K562 (cell line): ENCODE results near the gene DIS3L2. TPM values are rescaled to one million over a fixed set of nuclear protein-coding genes. Genes with fewer than 3 reads are reported as not detected.
"Not testable (repeated sequence)": the region's sequence is repeated elsewhere in the genome, so short reads cannot be mapped to it uniquely, and the experiment has no call there.

Experiments
- ATAC-seq: fragments of 200-7000 bp; cut with Tn5 transposase; 3 replicates; pipeline ENCODE4 v1.9.1; 2020; ENCODE audit warnings: moderate library complexity
- BruUV-seq: library from RNA; stranded (reverse); fragments of 400-500 nt; replicated peaks from 2 replicates; lab custom pipeline; 2021; lab: Mats Ljungman, UMichigan
- CTCF ChIA-PET: fragments of 300-600 bp; formaldehyde crosslinking; extraction: SDS; loops from one replicate; lab custom pipeline; 2021; ENCODE audit warnings: low intra/inter-chr PET ratio; lab: Yijun Ruan, JAX
- POLR2A ChIA-PET: fragments of 300-600, 350-650 bp; sonication (Branson Sonifier 250); formaldehyde crosslinking; extraction: SDS; loops from one replicate; lab custom pipeline; 2021; ENCODE audit warnings: antibody characterized with exemption, inconsistent platforms; lab: Yijun Ruan, JAX
- DNase-seq, 4 experiments: peaks; one replicate each; pipeline versions ENCODE4 v3.0.0 to v3.0.0-alpha.2; 2011 to 2018; ENCODE audit warnings: low spot score in 3 of 4, mixed read lengths in 3 of 4; ENCODE audit errors: extremely low read depth in 1 of 4
- FAIRE-seq: peaks from 2 replicates; lab custom pipeline; 2011; peaks lifted over from hg19 to GRCh38; lab: Jason Lieb, UNC
- H2AFZ ChIP-seq: 2 replicates; pipeline ENCODE4 v1.6.0; 2011; ENCODE audit warnings: low read depth, low read length, control low read depth, inconsistent platforms
- H3K27ac ChIP-seq: fragments of 200-600 bp; 3 replicates; pipeline ENCODE4 v1.8.0; 2011; ENCODE audit warnings: low read depth, mild to moderate bottlenecking, control low read depth, inconsistent platforms, low read length, moderate library complexity, mixed read lengths; ENCODE audit errors: extremely low read depth
- H3K27me3 ChIP-seq, 2 experiments: fragments of 300-600 bp in 1 of 2; 2 replicates in 1 of 2; 3 replicates in 1 of 2; pipeline versions ENCODE4 v1.6.0 to v1.8.0; 2011; ENCODE audit warnings: inconsistent platforms in 2 of 2, low read length in 2 of 2, mild to moderate bottlenecking in 1 of 2, mixed read lengths in 1 of 2, moderate library complexity in 1 of 2; ENCODE audit not compliant: control insufficient read depth in 2 of 2, insufficient read depth in 2 of 2
- H3K36me3 ChIP-seq: fragments of 300-600 bp; 3 replicates; pipeline ENCODE4 v1.8.0; 2011; ENCODE audit warnings: mild to moderate bottlenecking, low read length, inconsistent platforms; ENCODE audit not compliant: control insufficient read depth, insufficient read depth
- H3K4me1 ChIP-seq, 2 experiments: fragments of 200-600 bp in 1 of 2; replicated peaks in 1 of 2; 2 replicates in 1 of 2; 3 replicates in 1 of 2; pipeline versions ENCODE4 v1.5.1 to v1.8.0; 2011; ENCODE audit warnings: inconsistent platforms in 2 of 2, low read length in 2 of 2, mild to moderate bottlenecking in 1 of 2, mixed read lengths in 1 of 2, moderate library complexity in 1 of 2; ENCODE audit not compliant: control insufficient read depth in 2 of 2, insufficient read depth in 2 of 2
- H3K4me2 ChIP-seq: 2 replicates; pipeline ENCODE4 v1.6.1; 2011; ENCODE audit warnings: low read length, control low read depth, inconsistent platforms, mixed read lengths; ENCODE audit not compliant: insufficient read depth
- H3K4me3 ChIP-seq: fragments of 200-600 bp; sonication (generic), shearing (Covaris generic); 2 replicates; pipeline ENCODE4 v1.5.1; 2016; ENCODE audit warnings: control low read depth, inconsistent platforms
- H3K79me2 ChIP-seq: fragments of 200-600 bp; 3 replicates; pipeline ENCODE4 v1.8.0; 2011; ENCODE audit warnings: low read length, inconsistent platforms; ENCODE audit not compliant: control insufficient read depth, insufficient read depth
- H3K9ac ChIP-seq, 2 experiments: 2 replicates each; pipeline versions ENCODE4 v1.6.0 to v1.6.1; 2011; ENCODE audit warnings: low read depth in 2 of 2, low read length in 2 of 2, control low read depth in 1 of 2, inconsistent platforms in 1 of 2, mild to moderate bottlenecking in 1 of 2, mixed read lengths in 1 of 2; ENCODE audit not compliant: insufficient read depth in 1 of 2
- H3K9me1 ChIP-seq: one replicate; pipeline ENCODE4 v1.6.0; 2011; ENCODE audit warnings: inconsistent platforms, mild to moderate bottlenecking, low read length, moderate library complexity; ENCODE audit not compliant: control insufficient read depth, insufficient read depth
- H3K9me3 ChIP-seq: replicated peaks from 2 replicates; pipeline ENCODE4 v1.5.1; 2011; ENCODE audit warnings: low read depth, low read length, inconsistent platforms; ENCODE audit not compliant: control insufficient read depth, insufficient read depth
- H4K20me1 ChIP-seq: replicated peaks from 2 replicates; pipeline ENCODE4 v1.6.1; 2011; ENCODE audit warnings: low read length, inconsistent platforms, mixed read lengths; ENCODE audit not compliant: control insufficient read depth, insufficient read depth
- FUS ChIP-seq: fragments of 200-400 bp; formaldehyde crosslinking; optimal IDR thresholded peaks from 2 replicates; pipeline ENCODE3; 2017; ENCODE audit warnings: low read depth, low read length
- WGBS: fragments of 100-300 bp; shearing (Covaris generic); methylation state at CpG from one replicate; pipeline ENCODE4 v1.1.6; 2016; ENCODE audit warnings: low coverage, mixed read lengths; ENCODE audit not compliant: insufficient coverage; ENCODE audit errors: missing lambda C conversion rate; 5-methylcytosine and 5-hydroxymethylcytosine counted together
- in situ Hi-C: fragments of 300-500 bp; cut with MboI; formaldehyde crosslinking; loops from 4 replicates; pipeline ENCODE4 v1.15.0; 2018; ENCODE audit warnings: inconsistent platforms, mixed read lengths
- intact Hi-C: fragments of 100-400 bp; cut with micrococcal nuclease; formaldehyde crosslinking; loops from 2 replicates; pipeline ENCODE4 v1.14.2; 2022
- polyA plus RNA-seq, 8 experiments: library from polyadenylated mRNA; depleted of rRNA in 4 of 8; stranded (reverse) in 5 of 8; unstranded in 3 of 8; fragments of >200 nt; fragmentation: Nextera tagmentation in 2 of 8; fragmentation: Illumina TruSeq in 1 of 8; extraction: Ambion mirVana in 2 of 8; extraction: Trizol in 1 of 8; gene quantifications; 2 replicates each; pipeline versions ENCODE4 v1.2.1 to v1.2.3, GENCODE V29; 2011 to 2014; ENCODE audit warnings: inconsistent platforms in 1 of 8, missing spikeins in 1 of 8
- total RNA-seq, 7 experiments: library from RNA; depleted of rRNA in 6 of 7; stranded (reverse); fragments of >200 nt in 6 of 7; fragmentation: Illumina TruSeq in 2 of 7; extraction: Trizol in 2 of 7; gene quantifications; 2 replicates each; pipeline versions ENCODE4 v1.2.1 to v1.2.3, GENCODE V29; 2011 to 2021; ENCODE audit warnings: low replicate concordance in 1 of 7
- TF ChIP-seq, protein P1 (sequence below): fragments of 450-650 bp; formaldehyde crosslinking; IDR thresholded peaks from 2 replicates; pipeline ENCODE4 v1.4.0; 2020; ENCODE audit warnings: mild to moderate bottlenecking, moderate library complexity

The DIS3L2 gene
- total and polyA plus RNA-seq, 9 of the 15 experiments (the other 6 are each of a cell fraction or from before 2014, with no cell fraction given): 1.5 to 19.2 (median 11.2) TPM

GRCh38 chr2:232323328-232323650 is 361.8 kb downstream of the DIS3L2 start (continued):
- no peak for TF ChIP-seq FUS
- TF ChIP-seq, protein P1, sequence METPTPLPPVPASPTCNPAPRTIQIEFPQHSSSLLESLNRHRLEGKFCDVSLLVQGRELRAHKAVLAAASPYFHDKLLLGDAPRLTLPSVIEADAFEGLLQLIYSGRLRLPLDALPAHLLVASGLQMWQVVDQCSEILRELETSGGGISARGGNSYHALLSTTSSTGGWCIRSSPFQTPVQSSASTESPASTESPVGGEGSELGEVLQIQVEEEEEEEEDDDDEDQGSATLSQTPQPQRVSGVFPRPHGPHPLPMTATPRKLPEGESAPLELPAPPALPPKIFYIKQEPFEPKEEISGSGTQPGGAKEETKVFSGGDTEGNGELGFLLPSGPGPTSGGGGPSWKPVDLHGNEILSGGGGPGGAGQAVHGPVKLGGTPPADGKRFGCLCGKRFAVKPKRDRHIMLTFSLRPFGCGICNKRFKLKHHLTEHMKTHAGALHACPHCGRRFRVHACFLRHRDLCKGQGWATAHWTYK: no peak
- TF ChIP-seq, all 486 proteins: peak for 0

DNA sequence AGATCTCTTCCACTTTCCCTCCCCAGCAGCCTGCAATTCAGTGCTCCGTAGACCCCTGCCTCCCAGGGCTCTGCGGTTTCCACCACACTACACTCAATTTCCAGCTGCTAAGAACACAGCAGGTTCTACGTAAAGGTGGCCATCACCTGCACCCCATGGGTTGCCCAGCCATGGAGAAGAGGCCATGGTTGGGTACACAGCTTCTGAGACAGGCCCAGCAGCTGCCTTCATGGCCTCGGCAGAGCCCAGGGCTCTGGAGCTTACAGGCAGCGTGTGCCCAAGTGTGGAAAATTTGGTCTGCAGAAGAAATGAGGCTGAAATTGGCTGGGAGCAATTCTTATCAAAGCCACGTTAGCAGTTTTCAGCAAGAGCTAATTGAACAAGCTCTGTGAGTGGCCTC is 362.5 kb downstream of the DIS3L2 start:
- H3K79me2 ChIP-seq, H3K4me2 ChIP-seq, ATAC-seq, H3K4me3 ChIP-seq, H3K27ac ChIP-seq, H4K20me1 ChIP-seq, H3K27me3 ChIP-seq, H2AFZ ChIP-seq, H3K36me3 ChIP-seq, in situ Hi-C loops, H3K9me3 ChIP-seq, H3K9ac ChIP-seq, FAIRE-seq, DNase-seq, H3K9me1 ChIP-seq, BruUV-seq, POLR2A ChIA-PET: not testable (repeated sequence)
- 58% methylated on average over 3 of the region's 6 CpGs for WGBS
- CTCF ChIA-PET: interaction anchor here (1.2 kb wide), 1 partner anchor 398 kb away, joined by 3 read pairs; no protein-coding TSS in a partner anchor
- H3K4me1 ChIP-seq: peaks cover 13 to 33% of the 10 kb centered on the region in 2 experiments; a peak in 4 of 5 replicates
- intact Hi-C loops: loop anchor here (10.0 kb wide), 1 partner anchor 179 kb away; no protein-coding TSS in a partner anchor
